OCI-LY3 (cell line): Measurements from ENCODE around the gene NFYC.
A peak's percentile ranks its signal among the peaks of the same experiment; 100 is the strongest.

Experiments used
- H2AFZ ChIP-seq: fragments of 200-600, 300-600 bp; shearing (Covaris generic); 2 replicates; pipeline ENCODE4 v1.6.0; 2014; ENCODE audit warnings: antibody characterized with exemption, low read depth, low read length
- H3K27ac ChIP-seq: fragments of 200-600, 300-600 bp; sonication (generic); 2 replicates; pipeline ENCODE4 v1.5.1; 2014; ENCODE audit warnings: mild to moderate bottlenecking, low read length, moderate library complexity, mixed read lengths
- H3K27me3 ChIP-seq: fragments of 200-600, 300-600 bp; sonication (generic); 2 replicates; pipeline ENCODE4 v1.6.1; 2014; ENCODE audit warnings: low read depth, low read length, mixed read lengths
- H3K36me3 ChIP-seq: fragments of 200-600, 300-600 bp; sonication (generic); replicated peaks from 2 replicates; pipeline ENCODE3; 2014; ENCODE audit warnings: low read depth, low read length, mixed read lengths
- H3K4me1 ChIP-seq: fragments of 300-600, 200-600 bp; sonication (generic); 2 replicates; pipeline ENCODE4 v1.6.1; 2014; ENCODE audit warnings: low read length, mixed read lengths
- H3K4me2 ChIP-seq: fragments of 200-600, 300-600 bp; sonication (generic); 2 replicates; pipeline ENCODE4 v1.6.1; 2014; ENCODE audit warnings: low read length, mixed read lengths
- H3K4me3 ChIP-seq: fragments of 300-600, 200-600 bp; sonication (generic); 2 replicates; pipeline ENCODE4 v1.5.1; 2014; ENCODE audit warnings: antibody characterized with exemption, mild to moderate bottlenecking, low read length, moderate library complexity
- H3K79me2 ChIP-seq: fragments of 300-600, 200-600 bp; shearing (Covaris generic); 2 replicates; pipeline ENCODE4 v1.6.1; 2014; ENCODE audit warnings: mild to moderate bottlenecking, low read length, mixed read lengths
- H3K9ac ChIP-seq: fragments of 300-600, 200-600 bp; shearing (Covaris generic); 2 replicates; pipeline ENCODE4 v1.6.0; 2014; ENCODE audit warnings: mild to moderate bottlenecking, low read length, moderate library complexity
- H3K9me3 ChIP-seq: fragments of 200-600, 300-600 bp; shearing (Covaris generic); 2 replicates; pipeline ENCODE4 v1.6.1; 2014; ENCODE audit warnings: low read length, mixed read lengths; ENCODE audit not compliant: insufficient read depth
- H4K20me1 ChIP-seq: fragments of 200-600, 300-600 bp; sonication (generic); 2 replicates; pipeline ENCODE4 v1.6.1; 2016; ENCODE audit warnings: low read length, mixed read lengths; ENCODE audit not compliant: insufficient read depth
- EZH2phosphoT487 ChIP-seq: fragments of 200-600 bp; shearing (Covaris generic); IDR thresholded peaks from 2 replicates; pipeline ENCODE4 v1.6.1; 2018; ENCODE audit warnings: antibody characterized with exemption, mixed run types, low read depth
- TF ChIP-seq, protein P1 (sequence below): fragments of 200-600, 300-600 bp; sonication (generic); IDR thresholded peaks from 2 replicates; pipeline ENCODE4 v1.5.1; 2014; ENCODE audit warnings: antibody characterized with exemption, low read length, low read depth

NFYC gene

DNA sequence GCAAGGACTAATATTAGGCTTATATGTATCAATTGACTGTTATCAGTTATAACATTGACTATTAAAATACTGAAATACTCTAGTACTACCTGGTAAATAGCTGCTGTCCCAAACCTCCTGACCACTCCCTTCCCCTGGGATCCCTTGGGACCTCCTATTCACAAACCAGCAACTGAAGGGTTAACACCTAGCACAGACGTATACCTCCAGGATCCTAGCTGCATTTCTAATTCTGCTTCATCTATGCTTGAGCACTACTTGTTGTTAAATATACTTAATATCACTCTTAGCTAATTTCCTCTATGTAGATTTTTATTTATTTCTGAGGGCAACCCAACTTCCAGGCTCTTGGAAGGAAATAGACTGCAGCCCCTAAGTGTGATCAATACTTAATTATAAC is 1.8 kb upstream of the NFYC start:
- Histone ChIP-seq H4K20me1 (peaks cover 19% of the 10 kb centered on the region), H3K36me3 (peaks cover 15% of the 10 kb centered on the region), H3K4me3 (no peak overlapping the region), H3K9me3 (no peaks in the 10 kb centered on the region), H3K27ac (no peak overlapping the region), H2AFZ (no peak overlapping the region), H3K4me2 (no peak overlapping the region), H3K27me3 (no peaks in the 10 kb centered on the region), H3K9ac (no peak overlapping the region), H3K4me1 (peaks cover 31% of the 10 kb centered on the region), H3K79me2 (peaks cover 61% of the 10 kb centered on the region)
- TF ChIP-seq EZH2phosphoT487, result no peak
- TF ChIP-seq, protein P1, sequence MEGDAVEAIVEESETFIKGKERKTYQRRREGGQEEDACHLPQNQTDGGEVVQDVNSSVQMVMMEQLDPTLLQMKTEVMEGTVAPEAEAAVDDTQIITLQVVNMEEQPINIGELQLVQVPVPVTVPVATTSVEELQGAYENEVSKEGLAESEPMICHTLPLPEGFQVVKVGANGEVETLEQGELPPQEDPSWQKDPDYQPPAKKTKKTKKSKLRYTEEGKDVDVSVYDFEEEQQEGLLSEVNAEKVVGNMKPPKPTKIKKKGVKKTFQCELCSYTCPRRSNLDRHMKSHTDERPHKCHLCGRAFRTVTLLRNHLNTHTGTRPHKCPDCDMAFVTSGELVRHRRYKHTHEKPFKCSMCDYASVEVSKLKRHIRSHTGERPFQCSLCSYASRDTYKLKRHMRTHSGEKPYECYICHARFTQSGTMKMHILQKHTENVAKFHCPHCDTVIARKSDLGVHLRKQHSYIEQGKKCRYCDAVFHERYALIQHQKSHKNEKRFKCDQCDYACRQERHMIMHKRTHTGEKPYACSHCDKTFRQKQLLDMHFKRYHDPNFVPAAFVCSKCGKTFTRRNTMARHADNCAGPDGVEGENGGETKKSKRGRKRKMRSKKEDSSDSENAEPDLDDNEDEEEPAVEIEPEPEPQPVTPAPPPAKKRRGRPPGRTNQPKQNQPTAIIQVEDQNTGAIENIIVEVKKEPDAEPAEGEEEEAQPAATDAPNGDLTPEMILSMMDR, result no peak

DNA sequence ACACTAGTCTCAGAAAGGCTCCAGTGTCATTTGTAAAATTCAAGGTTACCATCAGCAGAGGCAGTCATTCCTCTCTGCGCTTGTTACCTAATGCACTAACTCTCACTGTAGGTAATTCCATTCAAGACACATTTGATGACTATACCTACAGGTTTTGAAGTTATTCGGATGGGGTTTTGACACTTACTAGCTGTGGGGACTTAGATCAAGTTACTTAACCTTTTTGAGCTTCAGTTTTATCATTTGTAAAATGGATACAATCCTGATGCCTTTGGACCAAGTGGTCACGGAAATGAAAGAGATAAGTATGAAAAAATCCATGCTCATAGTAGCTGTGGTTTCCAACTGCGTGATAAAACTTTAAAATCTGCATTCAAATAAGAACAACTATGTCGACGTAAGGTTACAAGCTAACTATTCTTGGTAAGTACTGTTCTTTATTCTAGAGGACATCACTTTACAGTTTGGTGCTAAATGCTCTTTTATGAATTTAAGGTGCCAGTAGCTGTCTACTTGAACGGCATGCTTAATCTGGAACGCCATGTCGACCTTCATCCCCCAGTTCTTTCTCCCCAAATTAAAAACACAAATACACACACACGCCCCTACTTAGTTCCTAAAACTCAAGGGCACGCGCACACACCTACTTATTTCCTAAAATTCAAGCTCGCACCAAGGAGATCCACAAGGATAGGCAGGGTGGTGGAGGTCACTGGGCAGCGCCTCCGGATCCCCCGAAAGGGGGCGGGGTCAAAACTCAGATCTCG is 550 bp upstream of the NFYC start:
- H3K79me2 ChIP-seq, result peaks cover 73% of the 10 kb centered on the region
- no peak for TF ChIP-seq EZH2phosphoT487
- TF ChIP-seq, protein P1, result no peak

DNA sequence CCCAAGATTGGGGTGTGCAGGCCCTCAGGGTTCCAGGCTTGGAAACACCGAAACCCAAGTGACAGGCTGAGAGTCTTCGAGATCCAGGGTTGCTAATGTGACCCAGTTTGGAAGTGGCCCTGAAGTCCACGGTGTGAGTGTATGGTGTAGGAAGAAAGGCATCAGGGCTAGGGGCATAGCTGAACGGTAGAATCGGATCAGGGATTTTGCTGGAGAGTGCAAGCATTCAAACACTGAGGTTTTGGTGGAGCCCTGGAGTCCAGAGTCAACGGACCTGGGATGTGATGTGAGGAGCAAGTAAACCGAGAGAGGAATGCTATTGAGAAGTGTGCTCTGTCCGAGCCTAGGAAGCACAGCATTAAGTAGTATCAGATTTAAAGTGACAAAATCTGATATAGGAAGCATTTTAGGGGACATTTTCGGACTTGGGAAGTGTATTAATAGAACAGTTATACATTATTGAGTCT is 958 bp downstream of the NFYC start:
- H4K20me1 ChIP-seq, result peaks cover 19% of the 10 kb centered on the region
- H3K9me3 ChIP-seq, result no peaks in the 10 kb centered on the region
- H3K4me2 ChIP-seq, result peak overlapping the region; percentile 98
- H3K27ac ChIP-seq, result peak overlapping the region; percentile 97
- no peaks in the 10 kb centered on the region for H3K27me3 ChIP-seq
- peaks cover 88% of the 10 kb centered on the region for H3K79me2 ChIP-seq
- H3K4me3 ChIP-seq, result peak overlapping the region; percentile 96
- H2AFZ ChIP-seq, result peak overlapping the region; percentile 71; the same call in 1 of the 2 replicates
- H3K9ac ChIP-seq, result peak overlapping the region; percentile 100
- H3K36me3 ChIP-seq, result peaks cover 18% of the 10 kb centered on the region
- peaks cover 41% of the 10 kb centered on the region for H3K4me1 ChIP-seq
- TF ChIP-seq EZH2phosphoT487, result no peak
- TF ChIP-seq, protein P1, result no peak

More for the DNA sequence above, 550 bp upstream of the NFYC start:
- peak overlapping the region; percentile 97 for H3K27ac ChIP-seq
- H3K4me3 ChIP-seq, result peak overlapping the region; percentile 96
- H3K27me3 ChIP-seq, result no peaks in the 10 kb centered on the region
- H3K4me1 ChIP-seq, result peaks cover 37% of the 10 kb centered on the region
- H3K4me2 ChIP-seq, result peak overlapping the region; percentile 98
- H2AFZ ChIP-seq, result peak overlapping the region; percentile 41; the same call in 1 of the 2 replicates
- H3K9ac ChIP-seq, result peak overlapping the region; percentile 100
- H4K20me1 ChIP-seq, result peaks cover 19% of the 10 kb centered on the region
- peaks cover 15% of the 10 kb centered on the region for H3K36me3 ChIP-seq
- H3K9me3 ChIP-seq, result no peaks in the 10 kb centered on the region

DNA sequence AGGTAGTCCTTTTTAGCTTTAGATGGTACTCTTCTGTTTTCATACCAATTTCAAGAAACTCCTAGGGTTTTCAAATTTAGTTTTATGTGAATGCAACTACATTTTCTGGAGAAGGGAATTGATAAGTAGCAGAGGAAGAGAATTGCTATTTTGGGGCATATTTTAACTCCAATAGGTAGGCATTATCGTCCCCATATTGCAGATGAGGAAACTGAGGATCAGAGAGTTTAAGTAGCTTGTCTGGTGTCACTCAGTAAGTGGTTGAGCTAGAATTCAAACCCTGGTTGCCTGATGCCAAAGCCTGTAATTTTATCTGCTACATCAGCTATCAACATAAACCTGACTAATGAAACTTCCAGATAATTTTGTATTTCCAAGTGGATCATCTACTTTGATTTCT is 1.9 kb downstream of the NFYC start:
- TF ChIP-seq EZH2phosphoT487, result no peak
- TF ChIP-seq, protein P1, result no peak
- Histone ChIP-seq H4K20me1 (peaks cover 19% of the 10 kb centered on the region), H3K27me3 (no peaks in the 10 kb centered on the region), H3K36me3 (peaks cover 18% of the 10 kb centered on the region), H3K9ac (peak overlapping the region; percentile 100), H3K27ac (peak overlapping the region; percentile 97; the same call in 1 of the 2 replicates), H3K4me2 (peak overlapping the region; percentile 98), H3K9me3 (no peaks in the 10 kb centered on the region), H3K4me3 (peak overlapping the region; percentile 96), H3K4me1 (peaks cover 42% of the 10 kb centered on the region), H2AFZ (no peak overlapping the region), H3K79me2 (peaks cover 98% of the 10 kb centered on the region)
